HepG2 (cell line): ENCODE measurements around the gene NPTXR. TPM values are rescaled to one million over a fixed set of nuclear protein-coding genes. Genes with fewer than 3 reads are reported as not detected.

Experiments
- ATAC-seq: fragments of 200-7000 bp; cut with Tn5 transposase; 3 replicates; pipeline ENCODE4 v1.9.1; 2020; ENCODE audit warnings: mild to moderate bottlenecking, moderate library complexity
- BruUV-seq: library from RNA; stranded (reverse); fragments of 400-500 nt; replicated peaks from 2 replicates; lab custom pipeline; 2021; lab: Mats Ljungman, UMichigan
- CTCF ChIA-PET: fragments of 300-600 bp; formaldehyde crosslinking; extraction: SDS; loops from one replicate; lab custom pipeline; 2021; ENCODE audit warnings: low total read pairs, inconsistent platforms, low intra/inter-chr PET ratio; lab: Yijun Ruan, JAX
- POLR2A ChIA-PET: fragments of 350-600 bp; sonication (Branson Sonifier 250); formaldehyde crosslinking; loops from one replicate; lab custom pipeline; 2020; ENCODE audit warnings: antibody characterized with exemption, inconsistent platforms; lab: Yijun Ruan, JAX
- DNase-seq: peaks from one replicate; pipeline ENCODE4 v3.0.0-alpha.2; 2015; ENCODE audit warnings: low spot score
- FAIRE-seq: peaks from 3 replicates; lab custom pipeline; 2011; peaks lifted over from hg19 to GRCh38; lab: Jason Lieb, UNC
- H2AFZ ChIP-seq: one replicate; pipeline ENCODE4 v1.6.1; 2011; ENCODE audit warnings: low read length, inconsistent platforms
- H3K27ac ChIP-seq: fragments of 300-600 bp; 3 replicates; pipeline ENCODE4 v1.8.0; 2011; ENCODE audit warnings: mixed run types, mild to moderate bottlenecking, mixed read lengths, low read length, inconsistent platforms; ENCODE audit not compliant: insufficient read depth; ENCODE audit errors: extremely low read length
- H3K27me3 ChIP-seq, 2 experiments: fragments of 200-600 bp in 1 of 2; 2 replicates in 1 of 2; 3 replicates in 1 of 2; pipeline versions ENCODE4 v1.6.0 to v1.8.0; 2011; ENCODE audit warnings: low read length in 2 of 2, mild to moderate bottlenecking in 2 of 2, moderate library complexity in 2 of 2, inconsistent platforms in 1 of 2; ENCODE audit not compliant: insufficient read depth in 2 of 2, control insufficient read depth in 1 of 2
- H3K36me3 ChIP-seq, 2 experiments: fragments of 200-600 bp in 1 of 2; replicated peaks in 1 of 2; 2 replicates in 1 of 2; 3 replicates in 1 of 2; pipeline versions ENCODE4 v1.5.1 to v1.8.0; 2011; ENCODE audit warnings: low read length in 2 of 2, inconsistent platforms in 1 of 2; ENCODE audit not compliant: insufficient read depth in 2 of 2, control insufficient read depth in 1 of 2
- H3K4me1 ChIP-seq: 2 replicates; pipeline ENCODE4 v1.5.1; 2012; ENCODE audit warnings: low read length, inconsistent platforms; ENCODE audit not compliant: insufficient read depth
- H3K4me2 ChIP-seq: 2 replicates; pipeline ENCODE4 v1.6.0; 2011; ENCODE audit warnings: low read depth, low read length, inconsistent platforms
- H3K4me3 ChIP-seq, 3 experiments: fragments of 200-600 bp in 1 of 3; sonication (generic), shearing (Covaris generic) in 1 of 3; replicated peaks in 1 of 3; 2 replicates each; pipeline ENCODE4 v1.5.1; 2011 to 2016; ENCODE audit warnings: low read length in 3 of 3, inconsistent platforms in 2 of 3, low read depth in 2 of 3, mild to moderate bottlenecking in 2 of 3, control low read depth in 1 of 3, mixed read lengths in 1 of 3; ENCODE audit not compliant: insufficient read depth in 1 of 3
- H3K79me2 ChIP-seq: one replicate; pipeline ENCODE4 v1.6.1; 2011; ENCODE audit warnings: low read length, inconsistent platforms; ENCODE audit not compliant: insufficient read depth
- H3K9ac ChIP-seq: 2 replicates; pipeline ENCODE4 v1.6.0; 2011; ENCODE audit warnings: mild to moderate bottlenecking, low read depth, low read length, inconsistent platforms; ENCODE audit not compliant: insufficient read depth
- H3K9me3 ChIP-seq: 2 replicates; pipeline ENCODE4 v1.5.1; 2012; ENCODE audit warnings: mild to moderate bottlenecking, low read length
- H4K20me1 ChIP-seq: 2 replicates; pipeline ENCODE4 v1.6.0; 2011; ENCODE audit warnings: inconsistent platforms, mild to moderate bottlenecking, low read length, moderate library complexity; ENCODE audit not compliant: insufficient read depth
- DRAP1 ChIP-seq: IDR thresholded peaks from 2 replicates; pipeline ENCODE4 v1.6.1; 2016; ENCODE audit warnings: missing genetic modification reagents, missing compliant biosample characterization
- E2F5 ChIP-seq: sonication (generic); formaldehyde crosslinking; conservative IDR thresholded peaks from 2 replicates; pipeline ENCODE4 v1.4.0; 2020; ENCODE audit warnings: missing genetic modification reagents
- FOXO4 ChIP-seq: sonication (generic); formaldehyde crosslinking; conservative IDR thresholded peaks from 2 replicates; pipeline ENCODE4 v1.8.1; 2023; ENCODE audit warnings: missing genetic modification reagents
- KMT2A ChIP-seq: sonication (generic); formaldehyde crosslinking; IDR thresholded peaks from 2 replicates; pipeline ENCODE4 v1.4.0; 2020; ENCODE audit warnings: missing genetic modification reagents
- MTF1 ChIP-seq: sonication (generic); formaldehyde crosslinking; IDR thresholded peaks from 2 replicates; pipeline ENCODE4 v1.5.0; 2020; ENCODE audit warnings: missing genetic modification reagents
- MYNN ChIP-seq: sonication (generic); formaldehyde crosslinking; IDR thresholded peaks from 2 replicates; pipeline ENCODE4 v1.4.0; 2020; ENCODE audit warnings: mild to moderate bottlenecking, low read depth, missing genetic modification reagents
- PAXIP1 ChIP-seq: sonication (generic); formaldehyde crosslinking; conservative IDR thresholded peaks from 2 replicates; pipeline ENCODE4 v1.4.0; 2020; ENCODE audit warnings: mild to moderate bottlenecking, missing genetic modification reagents, moderate library complexity
- ZBTB2 ChIP-seq: sonication (generic); formaldehyde crosslinking; IDR thresholded peaks from 2 replicates; pipeline ENCODE4 v1.8.0; 2022; ENCODE audit warnings: low read depth, missing genetic modification reagents
- ZBTB8A ChIP-seq: sonication (generic); formaldehyde crosslinking; IDR thresholded peaks from 2 replicates; pipeline ENCODE4 v1.4.0; 2020; ENCODE audit warnings: mild to moderate bottlenecking, low read depth, missing genetic modification reagents, borderline replicate concordance
- ZMYM2 ChIP-seq: sonication (generic); formaldehyde crosslinking; IDR thresholded peaks from 2 replicates; pipeline ENCODE4 v1.8.0; 2022; ENCODE audit warnings: mild to moderate bottlenecking, missing genetic modification reagents
- ZNF124 ChIP-seq: sonication (generic); formaldehyde crosslinking; IDR thresholded peaks from 2 replicates; pipeline ENCODE4 v1.4.0; 2020; ENCODE audit warnings: missing genetic modification reagents
- ZNF552 ChIP-seq: sonication (generic); formaldehyde crosslinking; IDR thresholded peaks from 2 replicates; pipeline ENCODE4 v1.9.0; 2022; ENCODE audit warnings: missing genetic modification reagents, mild to moderate bottlenecking, borderline replicate concordance
- ZNF572 ChIP-seq: sonication (generic); formaldehyde crosslinking; IDR thresholded peaks from 2 replicates; pipeline ENCODE4 v1.5.1; 2020; ENCODE audit warnings: mild to moderate bottlenecking, missing genetic modification reagents
- ZNF7 ChIP-seq: IDR thresholded peaks from 2 replicates; pipeline ENCODE4 v1.6.1; 2016; ENCODE audit warnings: missing biosample characterization, missing genetic modification reagents
- ZNF816 ChIP-seq: sonication (generic); formaldehyde crosslinking; IDR thresholded peaks from 2 replicates; pipeline ENCODE4 v1.8.0; 2022; ENCODE audit warnings: missing genetic modification reagents, mild to moderate bottlenecking, borderline replicate concordance
- WGBS: methylation state at CpG from one replicate; pipeline ENCODE4 v1.1.6; 2017; ENCODE audit warnings: low lambda C conversion rate; 5-methylcytosine and 5-hydroxymethylcytosine counted together
- in situ Hi-C: cut with HindIII; loops from 2 replicates; pipeline ENCODE4 v1.10.0; 2017; ENCODE audit warnings: low pct_unique_long_range_greater_than_20kb; ENCODE audit not compliant: extremely low pct_ligation_motif_present
- intact Hi-C: fragments of 100-400 bp; cut with micrococcal nuclease; formaldehyde crosslinking; loops from one replicate; pipeline ENCODE4 v1.10.0; 2022; ENCODE audit not compliant: unreplicated experiment
- polyA plus RNA-seq, 8 experiments: library from polyadenylated mRNA; depleted of rRNA in 3 of 8; stranded (reverse) in 7 of 8; unstranded in 1 of 8; fragments of >200 nt; fragmentation: Illumina TruSeq in 4 of 8; extraction: Trizol in 4 of 8; gene quantifications; 2 replicates each; pipeline versions ENCODE4 v1.2.1 to v1.2.3, GENCODE V29; 2011 to 2016; ENCODE audit warnings: low read depth in 4 of 8, missing spikeins in 1 of 8, mixed read lengths in 1 of 8; ENCODE audit not compliant: insufficient read depth in 1 of 8
- total RNA-seq, 5 experiments: library from RNA; depleted of rRNA; stranded (reverse); fragments of >200 nt; fragmentation: Illumina TruSeq; extraction: Trizol; gene quantifications; 2 replicates each; pipeline ENCODE4 v1.2.3, GENCODE V29; 2016; ENCODE audit warnings: low read depth in 1 of 5

NPTXR gene
- total and polyA plus RNA-seq, 2 of the 13 experiments (the other 11 are each of a cell fraction or from before 2014, with no cell fraction given) = 2.6 to 4.8 TPM

- TF ChIP-seq MYNN (no peak), ZBTB8A (CRISPR knock-in tag) (no peak), PAXIP1 (CRISPR knock-in tag) (no peak), ZNF572 (CRISPR knock-in tag) (no peak), ZBTB2 (CRISPR knock-in tag) (no peak), ZMYM2 (CRISPR knock-in tag) (no peak), KMT2A (CRISPR knock-in tag) (no peak)
- TF ChIP-seq, all 625 proteins: peak for 0
Observed at GRCh38 chr22:38772623-38772873, 71.3 kb downstream of the NPTXR start (continued).

GRCh38 chr22:38770257-38770949 lies 73.4 kb downstream of the NPTXR start:
- Histone ChIP-seq H3K27me3 (peaks cover 2 to 28% of the 10 kb centered on the region in 2 experiments; a peak in 4 of 5 replicates), H3K4me1 (peaks cover 28% of the 10 kb centered on the region), H3K79me2 (no peaks in the 10 kb centered on the region), H3K27ac (no peak overlapping the region), H4K20me1 (no peaks in the 10 kb centered on the region), H3K36me3 (no peaks in the 10 kb centered on the region), H3K4me2 (no peak overlapping the region), H3K9me3 (no peaks in the 10 kb centered on the region), H3K9ac (no peak overlapping the region), H2AFZ (no peak overlapping the region), H3K4me3 (no peak overlapping the region)
- no peak for ATAC-seq
- no peak for DNase-seq
- intact Hi-C loops = no loop called here
- ChIA-PET POLR2A (no interaction called here), CTCF (no interaction called here)
- in situ Hi-C loops = no loop called here
- TF ChIP-seq ZNF124 = no peak
- TF ChIP-seq ZNF7 = no peak
- no peak for TF ChIP-seq ZNF552 (CRISPR knock-in tag)
- TF ChIP-seq MTF1 (CRISPR knock-in tag) = no peak
- TF ChIP-seq ZNF816 (CRISPR knock-in tag) = no peak
- TF ChIP-seq FOXO4 (CRISPR knock-in tag) = no peak
- TF ChIP-seq E2F5 (CRISPR knock-in tag) = no peak
- TF ChIP-seq DRAP1 (CRISPR knock-in tag) = no peak
- BruUV-seq = no TSS peak
- WGBS = 53% methylated on average over 10 of the region's 16 CpGs
- FAIRE-seq = no peak
